Keratinocyte (primary cell): ENCODE measurements around the gene FGF22.

Experiments used
- CTCF ChIP-seq, 3 experiments: IDR thresholded peaks in 1 of 3; conservative IDR thresholded peaks in 1 of 3; optimal IDR thresholded peaks in 1 of 3; 2 replicates in 2 of 3; 3 replicates in 1 of 3; pipeline versions ENCODE3 to v1.5.1; 2011; ENCODE audit warnings: low read length in 3 of 3, mild to moderate bottlenecking in 3 of 3, moderate library complexity in 2 of 3, control low read depth in 1 of 3, inconsistent platforms in 1 of 3; ENCODE audit not compliant: insufficient read depth in 2 of 3; ENCODE audit errors: extremely low read depth in 1 of 3
- EZH2 ChIP-seq: IDR thresholded peaks from one replicate; pipeline ENCODE4 v1.6.1; 2012; ENCODE audit warnings: inconsistent platforms, mild to moderate bottlenecking, low read length, moderate library complexity

DNA sequence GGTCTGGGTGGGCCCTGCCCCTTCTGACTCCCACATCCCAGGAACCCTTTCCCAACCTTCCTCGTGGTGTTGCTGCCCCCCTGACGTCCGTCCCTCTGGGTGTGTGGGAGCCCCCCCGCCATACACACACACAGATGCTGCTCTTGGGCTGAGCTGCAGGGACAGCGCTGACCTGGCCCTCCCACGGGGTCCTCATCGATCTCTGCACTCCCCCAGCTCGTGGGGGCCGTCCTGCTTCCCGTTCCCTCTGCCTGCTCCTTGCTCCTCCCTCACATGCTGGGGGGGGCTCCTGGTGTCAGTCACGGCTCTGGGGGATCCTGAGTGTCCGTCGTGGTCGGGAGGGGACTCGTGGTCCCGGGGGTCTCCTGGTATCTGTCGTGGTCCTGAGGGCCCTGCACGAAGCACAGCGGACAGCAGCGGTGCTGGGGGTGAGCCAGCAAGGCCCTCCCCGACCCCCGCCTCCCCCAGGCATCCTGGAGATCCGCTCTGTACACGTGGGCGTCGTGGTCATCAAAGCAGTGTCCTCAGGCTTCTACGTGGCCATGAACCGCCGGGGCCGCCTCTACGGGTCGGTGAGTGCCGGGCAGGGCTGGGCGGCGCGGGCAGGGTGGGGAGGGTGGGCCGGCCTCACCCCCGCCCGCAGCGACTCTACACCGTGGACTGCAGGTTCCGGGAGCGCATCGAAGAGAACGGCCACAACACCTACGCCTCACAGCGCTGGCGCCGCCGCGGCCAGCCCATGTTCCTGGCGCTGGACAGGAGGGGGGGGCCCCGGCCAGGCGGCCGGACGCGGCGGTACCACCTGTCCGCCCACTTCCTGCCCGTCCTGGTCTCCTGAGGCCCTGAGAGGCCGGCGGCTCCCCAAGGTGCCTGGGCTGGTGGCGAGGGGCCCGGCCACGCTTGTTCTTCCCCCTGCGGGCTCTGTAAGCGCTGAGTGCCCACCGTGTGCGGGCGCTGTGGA is 3.4 kb downstream of the FGF22 start:
- no peak for TF ChIP-seq CTCF (optimal IDR thresholded peaks at IDR 0.05 in 1 of 3, IDR thresholded peaks at IDR 0.05 in 1 of 3, conservative IDR thresholded peaks at IDR 0.05 in 1 of 3; ENCODE audit: extremely low read depth in 1 of 3, insufficient read depth in 2 of 3, low read length in 3 of 3)
- no peak for TF ChIP-seq EZH2
